ENCODE results near the gene BCR. TPM values are rescaled to one million over a fixed set of nuclear protein-coding genes. Genes with fewer than 3 reads are reported as not detected.

Gene BCR
- total RNA-seq, 1 experiment from 2014 or later, result 77.0 TPM

DNA sequence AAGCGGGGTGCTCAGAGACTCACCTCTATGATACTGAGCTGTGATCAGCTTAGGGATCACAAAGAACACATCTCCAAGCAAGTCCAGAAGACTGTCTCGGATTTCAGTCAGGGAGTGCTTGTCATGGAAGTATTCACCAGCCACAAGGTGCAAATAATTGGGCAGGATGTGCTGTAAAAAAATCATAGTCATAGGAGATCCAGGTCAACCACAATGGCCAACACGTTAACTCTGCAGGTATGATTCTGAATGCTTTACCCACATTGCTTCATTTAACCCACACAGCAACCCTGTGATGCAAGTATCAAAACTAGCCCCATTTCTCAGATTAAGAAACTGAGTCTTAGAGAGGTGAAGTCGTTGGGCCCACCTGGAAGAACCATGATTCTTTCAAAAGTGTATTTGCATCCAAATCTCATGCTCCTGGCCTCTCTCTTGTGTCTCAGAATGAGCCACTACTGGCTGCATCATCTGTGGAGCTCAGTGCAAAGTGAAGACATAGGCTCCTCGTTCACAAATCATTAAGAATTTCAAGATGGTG lies 179.3 kb downstream of the BCR start:
- H3K9me3 Mint-ChIP-seq, result peaks cover 3 to 4% of the 10 kb centered on the region in 2 experiments; a peak in 4 of 5 replicates
- no peak for DNase-seq
- TF ChIP-seq CTCF (conservative IDR thresholded peaks at IDR 0.05), result no peak
- Histone ChIP-seq H3K27ac (ENCODE audit: insufficient read length, low read depth, low read length) (no peak overlapping the region), H2BK5ac (ENCODE audit: insufficient read length, low read length) (no peak overlapping the region), H2AK5ac (ENCODE audit: insufficient read length, low read length) (no peak overlapping the region), H3T11ph (ENCODE audit: low read length) (no peak overlapping the region), H3K18ac (ENCODE audit: insufficient read length, low read depth, low read length) (no peak overlapping the region), H4K8ac (replicated peaks; ENCODE audit: insufficient read length, low read depth, low read length) (no peak overlapping the region), H2BK120ac (ENCODE audit: low read depth, low read length, poor library complexity, severe bottlenecking) (no peak overlapping the region), H2BK20ac (ENCODE audit: low read depth, low read length, poor library complexity, severe bottlenecking) (no peak overlapping the region), H3K14ac (ENCODE audit: insufficient read depth, low read length) (no peak overlapping the region), H2BK15ac (ENCODE audit: low read depth, low read length) (no peak overlapping the region), H3K27me3 (ENCODE audit: insufficient read depth, low read length) (peaks cover 50% of the 10 kb centered on the region), H3K4me1 (ENCODE audit: insufficient read depth, low read length) (no peaks in the 10 kb centered on the region), H3K9me3 (ENCODE audit: control insufficient read depth, low read depth, low read length) (no peaks in the 10 kb centered on the region), H3K9ac (ENCODE audit: extremely low read depth, insufficient read length, low read length) (no peak overlapping the region), H4K20me1 (ENCODE audit: control insufficient read depth, insufficient read depth, insufficient read length) (no peaks in the 10 kb centered on the region), H3K79me1 (ENCODE audit: insufficient read depth, low read depth, low read length, poor library complexity, severe bottlenecking) (no peaks in the 10 kb centered on the region), H3K4me2 (ENCODE audit: insufficient read depth, insufficient read length, low read length) (no peak overlapping the region), H3K56ac (ENCODE audit: insufficient read length, low read depth, low read length) (no peak overlapping the region), H2AFZ (ENCODE audit: low read length) (no peak overlapping the region), H3K23ac (ENCODE audit: insufficient read length, low read depth, low read length) (no peak overlapping the region), H2BK12ac (ENCODE audit: insufficient read length, low read depth, low read length) (no peak overlapping the region), H3K4ac (ENCODE audit: low read depth, low read length) (no peak overlapping the region), H3K79me2 (ENCODE audit: insufficient read depth, low read length) (no peaks in the 10 kb centered on the region), H4K91ac (ENCODE audit: insufficient read length, low read depth, low read length) (no peak overlapping the region), H4K5ac (ENCODE audit: insufficient read length, low read depth, low read length) (no peak overlapping the region), H3K23me2 (ENCODE audit: insufficient read length, low read depth, low read length, poor library complexity, severe bottlenecking) (no peaks in the 10 kb centered on the region)
- H3K27me3 Mint-ChIP-seq (ENCODE audit: low read depth), result peaks cover 99% of the 10 kb centered on the region
- H3K4me3 Mint-ChIP-seq, result no peak overlapping the region
- H3K4me1 Mint-ChIP-seq, result peaks cover 2 to 7% of the 10 kb centered on the region in 2 experiments; a peak in 3 of 4 replicates
- H3K36me3 Mint-ChIP-seq (ENCODE audit: insufficient read depth in 1 of 3, low read depth in 3 of 3), result no peaks in the 10 kb centered on the region; a peak in 1 of 7 replicates
- no peak overlapping the region for H3K27ac Mint-ChIP-seq
- WGBS (ENCODE audit: extremely low coverage, insufficient read length, low lambda C conversion rate), result no CpG with 5 or more reads among the region's 5 CpGs
